Activated CD8-positive, alpha-beta memory T cell treated with anti-CD3 and anti-CD28 coated beads for 1 hour (primary cell): ENCODE data around the gene TTC9B.
"Not testable (repeated sequence)": the region's sequence is repeated elsewhere in the genome, so short reads cannot be mapped to it uniquely, and the experiment has no call there.

Experiments used
- DNase-seq, 2 donors: peaks; one replicate each; pipeline ENCODE4 v3.0.0-alpha.2; 2020; ENCODE audit warnings: low read depth in 1 of 2; ENCODE audit errors: extremely low read depth in 1 of 2

The TTC9B gene

GRCh38 chr19:40233811-40234389, 15.7 kb upstream of the TTC9B start:
- DNase-seq, result no peak

GRCh38 chr19:40232949-40233810, 15.0 kb upstream of the TTC9B start:
- no peak for DNase-seq

GRCh38 chr19:40232479-40232878, 14.3 kb upstream of the TTC9B start:
- DNase-seq, result no peak

GRCh38 chr19:40231544-40232424, 13.6 kb upstream of the TTC9B start:
- no peak for DNase-seq

DNA sequence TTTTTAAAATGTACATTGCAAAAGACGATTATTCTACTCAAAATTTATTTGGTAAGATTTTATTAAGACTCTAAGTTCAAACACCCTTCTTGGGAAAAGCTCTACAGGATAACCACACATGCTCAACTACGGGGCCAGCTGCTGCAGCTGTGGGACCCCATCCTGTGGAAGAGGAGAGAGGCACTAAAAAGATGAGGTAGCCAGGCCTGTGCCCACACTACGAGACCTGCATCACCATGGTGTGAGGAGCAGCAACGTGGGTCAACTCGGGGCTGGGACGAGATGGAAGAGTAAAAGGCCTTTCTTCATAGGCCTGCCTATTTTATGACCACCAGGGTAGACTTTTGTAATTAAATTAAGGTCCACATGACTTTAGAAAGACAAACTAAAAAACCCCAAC, 12.9 kb upstream of the TTC9B start:
- no peak for DNase-seq

GRCh38 chr19:40229926-40230417, 11.8 kb upstream of the TTC9B start:
- DNase-seq, result no peak

DNA sequence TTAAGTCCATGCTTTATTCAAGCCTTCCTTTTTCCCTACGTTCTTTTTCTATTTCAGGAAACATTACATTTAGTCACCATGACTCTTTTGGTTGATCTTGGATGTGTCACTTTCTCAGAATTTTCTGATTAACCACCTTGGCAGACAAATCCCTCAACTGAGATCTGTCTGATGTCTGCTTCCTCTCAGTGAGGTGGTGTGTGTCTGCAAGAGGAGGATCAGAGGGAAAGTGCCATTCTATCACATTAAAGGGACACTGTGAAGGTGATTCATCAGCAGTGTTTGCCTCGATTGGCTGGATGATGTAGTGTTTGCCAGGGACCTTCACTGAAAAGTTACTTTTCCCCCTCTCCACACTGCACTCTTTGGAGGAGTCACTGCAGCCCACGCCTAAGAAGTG, 11.3 kb upstream of the TTC9B start:
- DNase-seq, result no peak

- DNase-seq, result no peak
These were observed 10.7 kb upstream of the TTC9B start for GRCh38 chr19:40228863-40229262.

DNA sequence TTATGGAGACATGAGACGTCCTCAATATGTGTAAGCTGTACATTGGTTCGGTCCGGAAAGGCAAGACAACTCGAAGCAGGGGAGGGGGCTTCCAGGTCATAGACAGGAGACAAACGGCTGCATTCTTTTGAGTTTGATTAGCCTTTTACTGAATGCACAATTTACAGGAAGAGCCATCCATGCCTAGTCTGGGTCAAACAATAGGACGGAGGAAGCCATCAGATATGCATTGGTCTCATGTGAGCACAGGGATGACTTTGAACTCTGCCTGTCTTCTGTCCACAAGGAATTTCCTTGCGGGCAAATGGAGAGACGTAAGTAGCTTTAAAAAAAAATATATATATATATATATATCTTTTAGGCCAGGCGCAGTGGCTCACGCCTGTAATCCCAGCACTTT, 10.2 kb upstream of the TTC9B start:
- DNase-seq, result no peak

DNA sequence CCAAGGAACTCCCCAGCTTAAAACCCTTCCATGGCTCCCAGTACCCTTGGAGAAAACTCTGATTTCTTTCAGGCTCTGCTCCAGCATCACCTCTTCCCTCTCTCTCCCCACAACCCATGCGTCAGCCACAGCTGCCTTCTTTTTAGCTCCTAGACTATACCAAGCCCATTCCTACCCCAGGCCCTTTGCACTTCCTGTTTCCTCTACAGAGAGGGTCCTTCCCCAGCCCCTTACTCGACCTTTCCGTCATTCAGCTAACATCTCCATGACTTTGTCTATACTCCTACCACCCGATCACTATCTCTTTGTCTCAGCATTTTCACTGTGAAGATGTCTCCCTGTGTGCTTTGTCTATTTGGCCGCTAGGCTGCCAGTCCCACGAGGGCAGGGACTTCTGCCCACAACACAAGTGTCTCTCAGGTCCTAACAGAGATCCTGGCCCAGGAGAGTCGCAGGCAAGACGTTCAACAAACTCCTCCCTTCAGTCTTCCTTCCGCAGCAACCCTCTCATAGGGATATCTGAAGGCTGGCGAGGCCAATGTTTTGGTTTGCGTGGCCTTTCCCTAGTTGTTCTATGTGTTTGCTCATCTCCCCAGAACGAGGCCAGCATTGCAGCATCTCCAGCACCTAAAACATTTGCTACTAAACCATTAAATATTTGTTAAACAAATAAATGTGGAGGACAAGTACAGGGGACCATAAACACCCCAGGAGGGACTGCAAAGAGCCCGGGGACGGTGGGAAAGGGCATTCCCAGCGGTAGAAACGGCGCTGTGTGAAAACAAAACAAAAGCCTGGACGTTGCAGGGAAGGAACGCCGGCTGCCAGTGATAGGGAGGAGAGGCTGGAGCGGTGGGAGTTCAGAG, 7.5 kb upstream of the TTC9B start:
- DNase-seq, result no peak

DNA sequence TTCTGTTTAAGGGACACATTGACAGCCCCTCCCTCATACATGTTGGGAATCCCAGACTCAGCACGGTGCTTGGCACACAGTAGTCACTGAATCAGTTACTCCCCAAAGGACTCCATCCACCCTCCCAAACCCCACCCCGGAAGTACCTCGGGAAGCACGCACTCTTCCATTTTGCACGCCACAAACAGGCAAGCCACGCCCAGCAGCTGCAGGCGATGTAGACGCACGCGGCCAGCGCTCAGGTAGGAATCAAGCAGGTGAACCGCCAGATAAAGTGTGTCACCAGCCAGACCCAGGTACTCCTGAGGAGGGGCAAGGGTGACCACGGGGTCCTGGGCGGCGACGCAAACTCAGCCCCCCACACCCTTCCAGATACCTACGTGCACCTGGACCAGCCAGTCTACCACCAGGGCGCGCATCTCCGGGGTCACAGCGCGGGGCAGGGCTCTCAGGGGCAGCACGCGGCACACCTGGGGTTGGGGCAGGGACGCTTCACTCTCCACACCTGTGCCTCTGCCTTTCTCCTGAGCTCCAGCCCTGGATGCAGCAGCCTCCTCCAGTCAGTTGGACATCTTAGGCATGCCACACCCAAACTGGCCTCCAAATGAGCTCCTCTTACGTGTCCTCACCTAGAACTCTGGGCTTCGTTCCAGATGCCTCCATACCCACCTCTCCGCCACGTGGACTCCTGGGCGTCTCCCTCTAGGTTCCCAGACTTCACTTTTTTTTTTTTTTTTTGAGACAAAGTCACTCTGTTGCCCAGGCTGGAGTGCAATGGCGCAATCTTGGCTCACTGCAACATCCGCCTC, 6.4 kb upstream of the TTC9B start:
- no peak for DNase-seq

DNA sequence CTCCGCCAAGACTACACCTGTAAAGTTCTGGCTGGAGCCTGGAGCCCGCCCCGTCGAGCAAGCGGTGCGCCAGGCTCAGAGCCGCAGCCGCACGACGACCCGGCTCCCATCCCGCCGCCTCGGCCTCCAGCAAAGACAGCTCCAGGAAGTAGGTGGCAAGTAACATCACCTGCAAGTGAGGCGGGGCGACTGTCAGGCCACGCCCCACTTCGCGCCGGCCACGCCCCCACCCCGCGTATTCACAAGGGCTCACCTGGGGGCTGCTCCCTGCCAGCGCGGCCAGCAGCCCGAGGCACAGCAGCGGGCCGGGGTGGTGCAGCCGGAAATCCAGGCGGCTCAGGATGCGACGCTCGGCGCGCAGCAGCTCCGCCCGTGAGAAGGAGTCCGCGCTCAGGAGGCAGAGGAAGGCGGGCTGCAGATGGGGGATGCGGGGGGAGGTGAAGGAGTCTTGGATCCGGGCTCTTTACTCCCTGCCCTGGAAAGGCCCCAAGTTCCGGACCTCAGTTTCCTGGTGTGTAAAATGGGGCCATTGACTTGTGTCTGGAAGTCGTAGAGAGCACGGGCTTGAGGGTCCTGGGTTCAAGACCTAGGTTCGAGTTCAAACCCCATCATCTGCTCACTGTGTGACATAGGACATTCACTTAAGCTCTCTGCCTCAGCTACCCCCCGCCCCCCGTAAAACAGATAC, 5.1 kb upstream of the TTC9B start:
- no peak for DNase-seq

DNA sequence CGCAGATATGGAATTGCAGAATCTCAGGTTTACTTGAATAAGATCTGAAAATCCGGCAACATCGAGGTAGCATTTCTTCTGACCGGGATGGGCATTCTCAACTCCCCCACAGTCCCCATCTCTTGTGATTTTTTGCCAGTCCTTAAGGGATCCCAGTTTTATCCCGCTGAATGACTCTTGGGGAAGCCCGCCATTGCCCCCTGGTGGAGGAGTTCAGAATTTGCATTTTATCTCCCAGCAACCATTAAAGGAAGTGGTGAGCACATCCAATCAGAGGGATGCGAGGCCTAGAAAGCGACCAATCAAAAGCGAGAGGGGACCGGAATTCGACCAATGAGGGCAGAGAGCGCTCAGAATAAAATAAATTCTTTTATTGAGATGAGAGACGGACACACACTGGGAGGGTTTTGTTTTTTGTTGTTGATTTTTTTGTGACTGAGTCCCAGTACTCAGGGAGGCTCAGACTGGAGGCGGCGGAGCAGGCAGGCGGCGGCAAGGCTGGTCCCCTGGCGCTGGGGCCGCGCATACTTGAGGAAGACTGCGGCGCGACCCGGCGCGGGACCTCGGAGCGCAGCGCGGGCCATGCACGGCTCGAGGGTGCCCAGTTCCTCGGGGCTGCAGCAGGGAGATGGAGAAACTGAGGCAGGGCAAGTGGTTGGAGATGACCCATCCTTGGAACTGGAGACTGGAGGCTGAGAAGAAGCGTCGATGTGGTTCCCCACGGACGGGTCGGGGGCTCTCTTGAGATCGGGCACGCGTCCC, 3.9 kb upstream of the TTC9B start:
- DNase-seq, result peak; percentile 36 to 38

DNA sequence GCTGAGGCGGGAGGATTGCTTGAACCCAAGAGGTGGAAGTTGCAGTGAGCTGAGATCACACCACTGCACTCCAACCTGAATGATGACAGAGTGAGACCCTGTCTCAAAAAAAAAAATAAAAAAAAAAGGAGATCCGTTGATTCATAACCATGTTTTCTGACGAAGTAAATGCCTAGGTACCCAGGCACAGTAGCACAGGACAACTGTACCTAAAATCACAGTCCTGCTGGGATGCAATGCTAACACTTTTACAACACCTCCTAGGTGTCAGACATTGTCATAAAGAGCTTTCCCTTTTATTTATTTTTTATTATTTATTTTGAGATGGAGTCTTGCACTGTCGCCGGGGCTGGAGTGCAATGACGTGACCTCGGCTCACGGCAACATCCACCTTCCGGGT, 2.5 kb upstream of the TTC9B start:
- DNase-seq, result no peak

GRCh38 chr19:40219721-40220276, 1.6 kb upstream of the TTC9B start:
- DNase-seq, result no peak

DNA sequence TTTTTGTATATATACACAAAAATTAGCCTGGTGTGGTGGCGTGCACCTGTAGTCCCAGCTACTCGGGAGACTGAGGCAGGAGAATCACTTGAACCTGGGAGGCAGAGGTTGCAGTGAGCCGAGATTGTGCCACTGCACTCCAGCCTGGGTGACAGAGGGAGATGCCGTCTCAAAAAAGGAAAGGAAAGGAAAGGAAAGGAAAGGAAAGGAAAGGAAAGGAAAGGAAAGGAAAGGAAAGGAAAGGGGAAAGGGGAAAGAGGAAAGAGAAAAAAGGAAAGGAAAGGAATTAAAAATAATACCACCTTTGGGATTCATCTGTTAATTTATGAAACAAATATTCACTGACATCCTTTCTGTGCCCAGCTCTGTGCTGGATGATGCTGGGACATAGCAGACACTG, 845 bp upstream of the TTC9B start:
- not testable (repeated sequence) for DNase-seq

- no peak for DNase-seq
These were observed 965 bp downstream of the TTC9B start for GRCh38 chr19:40217027-40217810.

DNA sequence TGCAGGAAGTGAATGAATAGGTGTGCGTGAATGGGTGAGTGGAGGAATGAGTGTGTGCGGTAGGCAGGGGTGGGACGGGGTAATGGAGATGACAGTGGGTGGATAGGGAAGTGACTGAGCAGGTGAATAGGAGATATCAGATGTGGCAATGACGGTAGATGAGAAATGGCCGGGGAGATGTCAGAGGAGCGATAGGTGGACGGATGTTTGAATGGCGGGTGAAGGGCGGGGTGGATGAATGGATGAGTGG, 1.5 kb downstream of the TTC9B start:
- no peak for DNase-seq
